IMR-90 (cell line): ENCODE results near the gene HOXC12. TPM values are rescaled to one million over a fixed set of nuclear protein-coding genes. Genes with fewer than 3 reads are reported as not detected.

Experiments
- ATAC-seq: fragments of 200-7000 bp; cut with Tn5 transposase; 2 replicates; pipeline ENCODE4 v1.9.1; 2020; ENCODE audit warnings: low read depth, mild to moderate bottlenecking, moderate library complexity
- BruUV-seq: library from RNA; stranded (reverse); fragments of 400-500 nt; replicated peaks from 2 replicates; lab custom pipeline; 2021; lab: Mats Ljungman, UMichigan
- CTCF ChIA-PET: fragments of 300-600 bp; formaldehyde crosslinking; extraction: SDS; loops from one replicate; lab custom pipeline; 2021; ENCODE audit warnings: antibody characterized with exemption; lab: Yijun Ruan, JAX
- POLR2A ChIA-PET: fragments of 300-600 bp; sonication (Branson Sonifier 250); formaldehyde crosslinking; loops from one replicate; lab custom pipeline; 2022; ENCODE audit warnings: antibody characterized with exemption; ENCODE audit not compliant: unreplicated experiment; lab: Charles Lee
- DNase-seq: peaks from one replicate; pipeline ENCODE4 v3.0.0; 2013
- H2AFZ ChIP-seq: replicated peaks from 2 replicates; pipeline ENCODE3; 2013; ENCODE audit warnings: low read length, mild to moderate bottlenecking; ENCODE audit not compliant: poor library complexity
- H2AK5ac ChIP-seq: 2 replicates; pipeline ENCODE4 v1.6.1; 2013; ENCODE audit warnings: low read depth, low read length, inconsistent platforms
- H2AK9ac ChIP-seq: replicated peaks from 2 replicates; pipeline ENCODE3; 2013; ENCODE audit warnings: mild to moderate bottlenecking, low read depth, low read length, moderate library complexity; ENCODE audit not compliant: poor library complexity
- H2BK120ac ChIP-seq: 2 replicates; pipeline ENCODE4 v1.6.1; 2013; ENCODE audit warnings: low read depth, low read length, inconsistent platforms
- H2BK15ac ChIP-seq: 3 replicates; pipeline ENCODE4 v1.6.1; 2013; ENCODE audit warnings: low read depth, low read length, inconsistent platforms
- H2BK20ac ChIP-seq: 2 replicates; pipeline ENCODE4 v1.6.1; 2013; ENCODE audit warnings: low read depth, mild to moderate bottlenecking, inconsistent platforms, low read length, moderate library complexity
- H2BK5ac ChIP-seq: 2 replicates; pipeline ENCODE4 v1.6.1; 2013; ENCODE audit warnings: mild to moderate bottlenecking, low read depth, low read length, inconsistent platforms; ENCODE audit not compliant: poor library complexity, severe bottlenecking
- H3K14ac ChIP-seq: replicated peaks from 2 replicates; pipeline ENCODE4 v1.6.1; 2013; ENCODE audit warnings: low read depth, low read length, inconsistent platforms
- H3K18ac ChIP-seq: 2 replicates; pipeline ENCODE4 v1.6.1; 2013; ENCODE audit warnings: low read depth, low read length, control low read depth
- H3K23ac ChIP-seq: 2 replicates; pipeline ENCODE4 v1.6.1; 2013; ENCODE audit warnings: low read depth, low read length, inconsistent platforms
- H3K27ac ChIP-seq: 2 replicates; pipeline ENCODE4 v1.5.1; 2013; ENCODE audit warnings: mild to moderate bottlenecking, control low read depth, low read length; ENCODE audit not compliant: insufficient read depth
- H3K27me3 ChIP-seq: 2 replicates; pipeline ENCODE4 v1.6.1; 2013; ENCODE audit warnings: low read length; ENCODE audit not compliant: control insufficient read depth, insufficient read depth
- H3K36me3 ChIP-seq: 2 replicates; pipeline ENCODE4 v1.6.1; 2013; ENCODE audit warnings: low read length, mixed read lengths; ENCODE audit not compliant: control insufficient read depth, insufficient read depth
- H3K4ac ChIP-seq: 2 replicates; pipeline ENCODE4 v1.6.1; 2013; ENCODE audit warnings: low read depth, low read length, inconsistent platforms
- H3K4me1 ChIP-seq: 2 replicates; pipeline ENCODE4 v1.6.1; 2013; ENCODE audit warnings: low read length, mixed read lengths; ENCODE audit not compliant: control insufficient read depth, insufficient read depth
- H3K4me2 ChIP-seq: 2 replicates; pipeline ENCODE4 v1.6.1; 2013; ENCODE audit warnings: low read depth, mild to moderate bottlenecking, control low read depth, low read length, moderate library complexity
- H3K4me3 ChIP-seq: 2 replicates; pipeline ENCODE4 v1.5.1; 2013; ENCODE audit warnings: low read depth, mild to moderate bottlenecking, control low read depth, low read length, moderate library complexity; ENCODE audit not compliant: insufficient read depth
- H3K56ac ChIP-seq: 2 replicates; pipeline ENCODE4 v1.6.1; 2013; ENCODE audit warnings: low read length, inconsistent platforms; ENCODE audit not compliant: insufficient read depth; ENCODE audit errors: extremely low read depth
- H3K79me1 ChIP-seq, 2 experiments: 2 replicates each; pipeline ENCODE4 v1.6.1; 2013; ENCODE audit warnings: low read length in 2 of 2, inconsistent platforms in 1 of 2, low read depth in 1 of 2
- H3K9ac ChIP-seq: 2 replicates; pipeline ENCODE4 v1.6.1; 2013; ENCODE audit warnings: low read depth, low read length, control low read depth
- H3K9me1 ChIP-seq: 2 replicates; pipeline ENCODE4 v1.6.1; 2013; ENCODE audit warnings: low read length, inconsistent platforms; ENCODE audit not compliant: insufficient read depth
- H3K9me3 ChIP-seq: 2 replicates; pipeline ENCODE4 v1.6.1; 2013; ENCODE audit warnings: low read length; ENCODE audit not compliant: control insufficient read depth, insufficient read depth
- H4K20me1 ChIP-seq: 2 replicates; pipeline ENCODE4 v1.6.1; 2013; ENCODE audit warnings: low read length, inconsistent platforms; ENCODE audit not compliant: insufficient read depth
- H4K5ac ChIP-seq: 2 replicates; pipeline ENCODE4 v1.6.1; 2013; ENCODE audit warnings: mild to moderate bottlenecking, low read depth, low read length, control low read depth
- H4K8ac ChIP-seq, 2 experiments: 2 replicates each; pipeline ENCODE4 v1.6.1; 2013; ENCODE audit warnings: low read depth in 2 of 2, low read length in 2 of 2, control low read depth in 1 of 2, inconsistent platforms in 1 of 2
- H4K91ac ChIP-seq: 2 replicates; pipeline ENCODE4 v1.6.1; 2013; ENCODE audit warnings: low read depth, low read length, inconsistent platforms; ENCODE audit not compliant: insufficient read depth
- RFX5 ChIP-seq: IDR thresholded peaks from 2 replicates; pipeline ENCODE4 v1.8.0; 2012; ENCODE audit warnings: low read depth, mild to moderate bottlenecking, low read length, moderate library complexity
- WGBS, 2 experiments: methylation state at CpG; one replicate each; pipeline versions ENCODE4 v1.1.5 to v1.1.7; 2013; ENCODE audit warnings: missing lambda C conversion rate in 2 of 2; ENCODE audit not compliant: insufficient read length in 1 of 2; ENCODE audit errors: extremely low coverage in 2 of 2; 5-methylcytosine and 5-hydroxymethylcytosine counted together
- dilution Hi-C: fragments of 300-500 bp; cut with HindIII; formaldehyde crosslinking; loops from one replicate; pipeline ENCODE4 v1.14.3; 2018; ENCODE audit warnings: low sequenced_read_pairs; ENCODE audit not compliant: unreplicated experiment
- in situ Hi-C: fragments of 300-500 bp; cut with MboI; formaldehyde crosslinking; loops from 3 replicates; pipeline ENCODE4 v1.14.3; 2019; ENCODE audit warnings: low sequenced_read_pairs, inconsistent platforms, mixed read lengths
- intact Hi-C: fragments of 100-400 bp; cut with micrococcal nuclease; formaldehyde crosslinking; loops from 2 replicates; pipeline ENCODE4 v1.10.0; 2022
- polyA plus RNA-seq, 3 experiments: library from polyadenylated mRNA; depleted of rRNA; stranded (reverse); fragments of >200 nt; gene quantifications; 2 replicates each; pipeline ENCODE4 v1.2.3, GENCODE V29; 2012; ENCODE audit warnings: low replicate concordance in 1 of 3
- total RNA-seq: library from RNA; depleted of rRNA; stranded (reverse); fragments of >200 nt; gene quantifications from 2 replicates; pipeline ENCODE4 v1.2.3, GENCODE V29; 2012

The HOXC12 gene
- total and polyA plus RNA-seq, 2 of the 4 experiments (the other 2 are of a cell fraction) = not detected

GRCh38 chr12:53929527-53929926, 25.2 kb upstream of the HOXC12 start:
- H2AK5ac ChIP-seq = no peak overlapping the region
- no peak overlapping the region for H3K23ac ChIP-seq
- H3K79me1 ChIP-seq = no peaks in the 10 kb centered on the region
- peaks cover 6% of the 10 kb centered on the region; the same call in 1 of the 2 replicates for H3K9me3 ChIP-seq
- no peak overlapping the region for H2BK120ac ChIP-seq
- no peaks in the 10 kb centered on the region for H4K20me1 ChIP-seq
- dilution Hi-C loops (no loop called here), in situ Hi-C loops (no loop called here), intact Hi-C loops (no loop called here)
- H4K5ac ChIP-seq = no peak overlapping the region
- H3K18ac ChIP-seq = no peak overlapping the region
- ChIA-PET POLR2A (no interaction called here), CTCF (no interaction called here)
- H2AK9ac ChIP-seq = no peak overlapping the region
- no peak overlapping the region for H3K56ac ChIP-seq
- H3K4me1 ChIP-seq = no peaks in the 10 kb centered on the region
- no peak overlapping the region for H3K27ac ChIP-seq
- TF ChIP-seq RFX5 = no peak
- H3K4me2 ChIP-seq = no peak overlapping the region
- H3K14ac ChIP-seq = no peak overlapping the region
- no peak overlapping the region for H3K4me3 ChIP-seq
- no TSS peak for BruUV-seq
- ATAC-seq = no peak
- no peak overlapping the region for H3K9ac ChIP-seq
- H3K4ac ChIP-seq = no peak overlapping the region
- H3K36me3 ChIP-seq = no peaks in the 10 kb centered on the region
- DNase-seq = no peak
- H3K9me1 ChIP-seq = no peaks in the 10 kb centered on the region
- no peak overlapping the region for H2BK20ac ChIP-seq
- no peak overlapping the region for H2BK5ac ChIP-seq
- no peak overlapping the region for H2BK15ac ChIP-seq
- peaks cover 85% of the 10 kb centered on the region for H3K27me3 ChIP-seq
- WGBS, 2 experiments = 0% methylated on average over 1 of the region's 4 CpGs; no CpG with 5 or more reads in 1 of the 2 experiments
- H4K91ac ChIP-seq = no peak overlapping the region
- H4K8ac ChIP-seq = no peak overlapping the region
- H2AFZ ChIP-seq = no peak overlapping the region
